Uterus (tissue), 4 donors: ENCODE measurements around the gene CACNA1C. TPM values are rescaled to one million over a fixed set of nuclear protein-coding genes. Genes with fewer than 3 reads are reported as not detected.

Source experiments
- DNase-seq, 2 donors: peaks; one replicate each; pipeline ENCODE4 v3.0.0-alpha.2; 2019 to 2020
- H3K27ac ChIP-seq, 2 donors: fragments of 200-600 bp; sonication (generic); 1 replicate in 1 of 2; 2 replicates in 1 of 2; pipeline ENCODE4 v1.5.1; 2016 to 2018
- H3K27me3 ChIP-seq, 2 donors: fragments of 200-600 bp; sonication (generic); one replicate each; pipeline ENCODE4 v1.5.1; 2018 to 2019; ENCODE audit warnings: control low read depth in 1 of 2
- H3K36me3 ChIP-seq, 2 donors: fragments of 200-600 bp; sonication (generic); one replicate each; pipeline ENCODE4 v1.5.1; 2019; ENCODE audit warnings: control low read depth in 1 of 2
- H3K4me1 ChIP-seq, 2 donors: fragments of 200-600 bp; sonication (generic); one replicate each; pipeline ENCODE4 v1.5.1; 2018 to 2019; ENCODE audit warnings: control low read depth in 1 of 2
- H3K4me3 ChIP-seq, 2 donors: fragments of 200-600 bp; sonication (generic); 1 replicate in 1 of 2; 2 replicates in 1 of 2; pipeline ENCODE4 v1.5.1; 2018 to 2019; ENCODE audit warnings: mild to moderate bottlenecking in 1 of 2
- H3K9me3 ChIP-seq, 2 donors: fragments of 200-600 bp; sonication (generic); one replicate each; pipeline ENCODE4 v1.5.1; 2019; ENCODE audit warnings: control low read depth in 1 of 2
- CTCF ChIP-seq, 4 experiments: fragments of 200-600 bp in 2 of 4; fragments of 450-650 bp in 2 of 4; sonication (generic) in 2 of 4; IDR thresholded peaks; one replicate each; pipeline ENCODE4 v1.5.1; 2016 to 2019; ENCODE audit warnings: antibody characterized with exemption in 4 of 4, mild to moderate bottlenecking in 2 of 4, moderate library complexity in 1 of 4
- POLR2A ChIP-seq, 2 donors: fragments of 450-650 bp; IDR thresholded peaks; one replicate each; pipeline ENCODE4 v1.6.1; 2016; ENCODE audit warnings: antibody characterized with exemption in 2 of 2, mild to moderate bottlenecking in 1 of 2, moderate library complexity in 1 of 2
- intact Hi-C: fragments of 100-400 bp; cut with DNase I; formaldehyde crosslinking; loops from one replicate; pipeline ENCODE4 v1.15.1; 2023; ENCODE audit warnings: low total_unique reads
- total RNA-seq, 4 donors: library from RNA; depleted of rRNA in 3 of 4; stranded (reverse); fragments of >200 nt in 3 of 4; gene quantifications; one replicate each; pipeline versions ENCODE4 v1.1.0 to v1.2.4, GENCODE V29; 2014 to 2023
- donor health status: DM: yes; HTN: yes; CAD: no.

Gene CACNA1C
- total RNA-seq, 4 donors from 2014 or later = 15.9 to 121 (median 32.1) TPM

GRCh38 chr12:2211119-2211518 is 158.3 kb downstream of the CACNA1C start:
- no peak for DNase-seq
- peaks cover 0 to 9% of the 10 kb centered on the region in 2 donors for H3K4me1 ChIP-seq
- intact Hi-C loops = no loop called here
- TF ChIP-seq CTCF (IDR thresholded peaks at IDR 0.05) = no peak
- TF ChIP-seq POLR2A (IDR thresholded peaks at IDR 0.05) = no peak
- H3K4me3 ChIP-seq = no peak overlapping the region
- H3K36me3 ChIP-seq = no peaks in the 10 kb centered on the region
- no peaks in the 10 kb centered on the region for H3K9me3 ChIP-seq
- no peak overlapping the region for H3K27ac ChIP-seq
- no peaks in the 10 kb centered on the region for H3K27me3 ChIP-seq

GRCh38 chr12:2212537-2212936 is 159.8 kb downstream of the CACNA1C start:
- DNase-seq = no peak
- no peaks in the 10 kb centered on the region for H3K27me3 ChIP-seq
- H3K4me1 ChIP-seq = peaks cover 0 to 9% of the 10 kb centered on the region in 2 donors
- peak overlapping the region; percentile 70 to 79 for H3K27ac ChIP-seq
- no peak overlapping the region for H3K4me3 ChIP-seq
- no peaks in the 10 kb centered on the region for H3K9me3 ChIP-seq
- TF ChIP-seq POLR2A (IDR thresholded peaks at IDR 0.05) = no peak
- no peak for TF ChIP-seq CTCF (IDR thresholded peaks at IDR 0.05)
- intact Hi-C loops = no loop called here
- H3K36me3 ChIP-seq = no peaks in the 10 kb centered on the region

- no peak overlapping the region for H3K4me3 ChIP-seq
- H3K9me3 ChIP-seq = no peaks in the 10 kb centered on the region
- H3K27ac ChIP-seq = peak overlapping the region; percentile 70 to 79
- H3K36me3 ChIP-seq = no peaks in the 10 kb centered on the region
- peak; percentile 59 to 69 for DNase-seq
- H3K4me1 ChIP-seq = peaks cover 0 to 9% of the 10 kb centered on the region in 2 donors
- intact Hi-C loops = no loop called here
- no peak for TF ChIP-seq CTCF (IDR thresholded peaks at IDR 0.05)
- TF ChIP-seq POLR2A (IDR thresholded peaks at IDR 0.05) = no peak
- no peaks in the 10 kb centered on the region for H3K27me3 ChIP-seq
These were observed 160.4 kb downstream of the CACNA1C start for GRCh38 chr12:2212971-2213869.

GRCh38 chr12:2214411-2214810 is 161.6 kb downstream of the CACNA1C start:
- DNase-seq = no peak
- no peaks in the 10 kb centered on the region for H3K27me3 ChIP-seq
- no peaks in the 10 kb centered on the region for H3K9me3 ChIP-seq
- intact Hi-C loops = no loop called here
- no peak for TF ChIP-seq CTCF (IDR thresholded peaks at IDR 0.05)
- no peak for TF ChIP-seq POLR2A (IDR thresholded peaks at IDR 0.05)
- peaks cover 0 to 9% of the 10 kb centered on the region in 2 donors for H3K4me1 ChIP-seq
- peak overlapping the region in 1 of 2 donors; percentile 79 for H3K27ac ChIP-seq
- no peaks in the 10 kb centered on the region for H3K36me3 ChIP-seq
- H3K4me3 ChIP-seq = no peak overlapping the region
